ENCODE measurements around the gene EPS15.

- TF ChIP-seq CTCF (conservative IDR thresholded peaks at IDR 0.05; ENCODE audit: low read depth, low read length) (no peak), EZH2 (IDR thresholded peaks at IDR 0.05; ENCODE audit: low read length, unreplicated experiment) (no peak)
These were observed 45.1 kb upstream of the EPS15 start for GRCh38 chr1:51564124-51564523.
